SK-N-SH (cell line): Measurements from ENCODE around the gene ZC3H10.

Source experiments
- EP300 ChIP-seq, 2 experiments: IDR thresholded peaks; 2 replicates each; pipeline versions ENCODE4 v1.4.0 to v1.6.1; 2012; ENCODE audit warnings: borderline replicate concordance in 1 of 2, low read depth in 1 of 2, low read length in 1 of 2
- RCOR1 ChIP-seq: fragments of 150-350 bp; IDR thresholded peaks from 2 replicates; pipeline ENCODE4 v1.6.1; 2017; ENCODE audit warnings: antibody characterized with exemption, low read length
- RFX5 ChIP-seq: IDR thresholded peaks from 2 replicates; pipeline ENCODE4 v1.6.1; 2012; ENCODE audit warnings: mild to moderate bottlenecking, improper control_type of control experiment, low read length
- SIN3A ChIP-seq: IDR thresholded peaks from 2 replicates; pipeline ENCODE4 v1.6.1; 2012; ENCODE audit warnings: low read depth, mild to moderate bottlenecking, low read length, moderate library complexity, borderline replicate concordance
- TF ChIP-seq, protein P1 (sequence below): fragments of 200-600 bp; sonication (generic); IDR thresholded peaks from 2 replicates; pipeline ENCODE4 v1.6.1; 2017; ENCODE audit warnings: antibody characterized with exemption, mild to moderate bottlenecking, moderate library complexity

DNA sequence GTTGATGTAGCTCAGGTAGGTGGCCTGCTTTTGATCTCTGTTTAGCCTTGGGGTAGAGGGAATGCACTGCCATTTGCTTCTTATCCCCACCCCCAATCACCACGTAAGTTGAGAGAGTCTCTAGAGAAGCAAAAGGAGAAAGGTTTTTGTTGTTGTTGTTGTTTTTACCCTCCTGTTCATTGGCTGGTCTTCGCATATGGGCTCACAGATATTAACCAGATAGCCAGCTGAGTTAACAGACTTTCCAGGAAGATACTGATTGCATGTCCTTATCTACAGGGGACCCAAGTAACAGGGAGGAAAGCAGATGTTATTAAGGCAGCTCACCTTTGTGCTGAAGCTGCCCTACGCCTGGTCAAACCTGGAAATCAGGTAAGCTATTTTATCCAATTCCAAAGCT lies 10.8 kb upstream of the ZC3H10 start:
- TF ChIP-seq SIN3A (no peak), EP300 (IDR thresholded peaks at IDR 0.05; ENCODE audit: borderline replicate concordance in 1 of 2, low read depth in 1 of 2, low read length in 1 of 2) (no peak), RFX5 (no peak), RCOR1 (no peak)
- TF ChIP-seq, protein P1, sequence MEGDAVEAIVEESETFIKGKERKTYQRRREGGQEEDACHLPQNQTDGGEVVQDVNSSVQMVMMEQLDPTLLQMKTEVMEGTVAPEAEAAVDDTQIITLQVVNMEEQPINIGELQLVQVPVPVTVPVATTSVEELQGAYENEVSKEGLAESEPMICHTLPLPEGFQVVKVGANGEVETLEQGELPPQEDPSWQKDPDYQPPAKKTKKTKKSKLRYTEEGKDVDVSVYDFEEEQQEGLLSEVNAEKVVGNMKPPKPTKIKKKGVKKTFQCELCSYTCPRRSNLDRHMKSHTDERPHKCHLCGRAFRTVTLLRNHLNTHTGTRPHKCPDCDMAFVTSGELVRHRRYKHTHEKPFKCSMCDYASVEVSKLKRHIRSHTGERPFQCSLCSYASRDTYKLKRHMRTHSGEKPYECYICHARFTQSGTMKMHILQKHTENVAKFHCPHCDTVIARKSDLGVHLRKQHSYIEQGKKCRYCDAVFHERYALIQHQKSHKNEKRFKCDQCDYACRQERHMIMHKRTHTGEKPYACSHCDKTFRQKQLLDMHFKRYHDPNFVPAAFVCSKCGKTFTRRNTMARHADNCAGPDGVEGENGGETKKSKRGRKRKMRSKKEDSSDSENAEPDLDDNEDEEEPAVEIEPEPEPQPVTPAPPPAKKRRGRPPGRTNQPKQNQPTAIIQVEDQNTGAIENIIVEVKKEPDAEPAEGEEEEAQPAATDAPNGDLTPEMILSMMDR, result no peak
